Psoas muscle (tissue), 8 donors: ENCODE results near the gene C12orf43. TPM values are rescaled to one million over a fixed set of nuclear protein-coding genes. Genes with fewer than 3 reads are reported as not detected.

ENCODE experiments used
- ATAC-seq, 4 donors: fragments of 200-7000 bp; cut with Tn5 transposase; one replicate each; pipeline ENCODE4 v1.9.1; 2020; ENCODE audit warnings: moderate library complexity in 3 of 4, mild to moderate bottlenecking in 2 of 4
- DNase-seq, 2 donors: peaks; one replicate each; pipeline ENCODE4 v3.0.0-alpha.2; 2020
- H3K27ac ChIP-seq: fragments of 200-600 bp; one replicate; pipeline ENCODE4 v1.8.0; 2022
- H3K27me3 ChIP-seq, 3 donors: fragments of 200-600 bp in 1 of 3; one replicate each; pipeline versions ENCODE4 v1.6.1 to v1.8.0; 2013 to 2022; ENCODE audit warnings: low read length in 2 of 3, mild to moderate bottlenecking in 2 of 3, moderate library complexity in 1 of 3; ENCODE audit not compliant: insufficient read depth in 3 of 3
- H3K36me3 ChIP-seq, 2 donors: fragments of 200-600 bp in 1 of 2; one replicate each; pipeline versions ENCODE4 v1.6.1 to v1.8.0; 2013 to 2022; ENCODE audit warnings: low read depth in 1 of 2, mild to moderate bottlenecking in 1 of 2, moderate library complexity in 1 of 2; ENCODE audit not compliant: insufficient read depth in 1 of 2
- H3K4me1 ChIP-seq: fragments of 200-600 bp; one replicate; pipeline ENCODE4 v1.8.0; 2022
- H3K4me3 ChIP-seq: fragments of 200-600 bp; one replicate; pipeline ENCODE4 v1.8.0; 2022; ENCODE audit warnings: mild to moderate bottlenecking
- H3K9me3 ChIP-seq: fragments of 200-600 bp; one replicate; pipeline ENCODE4 v1.8.0; 2022
- CTCF ChIP-seq: fragments of 200-600 bp; IDR thresholded peaks from one replicate; pipeline ENCODE4 v1.8.0; 2022; ENCODE audit warnings: antibody characterized with exemption
- WGBS, 3 donors: extraction: QIAGEN DNeasy Blood & Tissue Kit; methylation state at CpG; one replicate each; pipeline versions ENCODE4 v1.1.6 to v1.1.7; 2013; 5-methylcytosine and 5-hydroxymethylcytosine counted together
- intact Hi-C, 2 donors: fragments of 100-400 bp; cut with DNase I; formaldehyde crosslinking; loops; one replicate each; pipeline versions ENCODE4 v1.11.0 to v1.14.2; 2022
- polyA plus RNA-seq, 3 donors: library from polyadenylated mRNA; stranded (reverse); fragments of 200-250 nt; gene quantifications; one replicate each; pipeline ENCODE4 v1.2.3, GENCODE V29; 2013
- total RNA-seq, 4 donors: library from RNA; stranded (reverse); fragmentation: NEBNext Ultra II Directional in 2 of 4; extraction: Animal tissue kit (Norgen Biotek cat#: 25700) in 2 of 4; gene quantifications; one replicate each; pipeline versions ENCODE4 v1.2.1 to v1.2.4, GENCODE V29; 2021 to 2023
- donor health status: healthy with polysubstance abuse.
- donor health status: DM: no; HTN: no; CAD: no; lungs with moderate emphysema.
- donor health status: Bipolar disorder and iron deficiency.
- donor health status: healthy.
- donor health status: DM: yes; HTN: yes; CAD: no.
- donor health status: DM: no; HTN: no; CAD: no.
- donor health status: DM: no; HTN: no; CAD: no.
- donor health status: DM: yes; HTN: yes; CAD: no.

Gene C12orf43
- total and polyA plus RNA-seq, 7 donors = 5.0 to 19.4 (median 8.0) TPM

GRCh38 chr12:121008347-121009098 is 7.8 kb downstream of the C12orf43 start:
- TF ChIP-seq CTCF = no peak
- no peaks in the 10 kb centered on the region for H3K9me3 ChIP-seq
- WGBS, 3 donors = 93 to 96% (median 95%) methylated on average over 8 of the region's 8 CpGs
- intact Hi-C loops = no loop called here
- no peak overlapping the region for H3K4me3 ChIP-seq
- no peaks in the 10 kb centered on the region for H3K27me3 ChIP-seq
- H3K27ac ChIP-seq = no peak overlapping the region
- H3K36me3 ChIP-seq = peaks cover 8 to 92% of the 10 kb centered on the region in 2 donors
- DNase-seq (no peak), ATAC-seq (no peak)
- H3K4me1 ChIP-seq = no peaks in the 10 kb centered on the region

DNA sequence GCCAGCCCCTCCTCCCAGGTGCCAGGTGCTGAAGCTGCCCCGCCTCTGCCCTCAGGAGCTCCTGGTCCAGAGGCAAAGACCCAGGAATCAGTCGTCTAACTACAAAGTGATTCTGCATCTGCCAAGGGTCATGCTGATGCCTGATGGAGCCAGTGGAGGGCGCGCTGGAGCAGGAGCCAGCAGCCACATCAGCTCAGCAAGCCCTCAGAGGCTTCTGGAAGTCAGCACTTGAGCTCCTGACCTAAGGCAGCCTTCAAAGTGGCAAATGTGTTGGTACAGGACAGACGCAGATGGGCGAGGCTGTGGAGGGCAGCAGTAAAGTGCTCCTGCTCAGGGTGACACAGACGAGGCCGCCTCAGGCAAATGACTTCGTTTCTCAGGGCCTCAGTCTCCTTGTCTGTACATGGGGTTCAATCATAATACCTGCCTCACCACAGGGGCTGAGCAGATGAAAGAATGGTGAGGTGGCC is 10.9 kb downstream of the C12orf43 start:
- intact Hi-C loops = no loop called here
- Histone ChIP-seq H3K27me3 (no peaks in the 10 kb centered on the region), H3K9me3 (no peaks in the 10 kb centered on the region), H3K27ac (no peak overlapping the region), H3K4me1 (no peaks in the 10 kb centered on the region), H3K36me3 (peaks cover 8 to 90% of the 10 kb centered on the region in 2 donors), H3K4me3 (no peak overlapping the region)
- ATAC-seq (no peak), DNase-seq (no peak)
- TF ChIP-seq CTCF = peak; percentile 25
- WGBS, 3 donors = 65 to 68% (median 67%) methylated on average over 9 of the region's 9 CpGs

GRCh38 chr12:121004253-121004815 is 12.0 kb downstream of the C12orf43 start:
- no peaks in the 10 kb centered on the region for H3K27me3 ChIP-seq
- intact Hi-C loops = no loop called here
- H3K4me1 ChIP-seq = no peaks in the 10 kb centered on the region
- TF ChIP-seq CTCF = no peak
- no peak for DNase-seq
- H3K4me3 ChIP-seq = no peak overlapping the region
- WGBS, 3 donors = 91 to 92% (median 92%) methylated on average over 16 of the region's 16 CpGs
- no peak overlapping the region for H3K27ac ChIP-seq
- ATAC-seq = peak in 1 of 4 donors; percentile 28
- peaks cover 7 to 80% of the 10 kb centered on the region in 2 donors for H3K36me3 ChIP-seq
- no peaks in the 10 kb centered on the region for H3K9me3 ChIP-seq

DNA sequence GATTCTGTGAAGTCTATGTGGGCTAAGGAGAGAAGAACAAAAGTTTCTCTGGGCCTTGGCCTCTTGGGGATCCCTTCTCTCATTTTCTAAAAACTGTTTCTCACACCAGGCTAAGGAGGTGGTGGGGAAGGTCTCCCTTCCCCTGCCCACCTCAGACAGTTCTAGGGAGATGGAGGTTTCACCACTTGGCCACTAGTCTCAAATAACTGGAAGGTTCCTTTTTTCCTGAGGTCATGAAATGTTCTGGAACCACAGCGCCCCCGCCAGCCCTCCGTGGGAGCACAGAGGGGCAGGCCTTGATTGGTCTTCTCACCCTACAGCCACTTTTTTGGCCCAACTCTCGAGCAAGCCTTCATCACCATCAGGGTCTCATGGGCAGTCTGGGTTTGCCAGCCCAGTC is 12.6 kb downstream of the C12orf43 start:
- Histone ChIP-seq H3K27me3 (no peaks in the 10 kb centered on the region), H3K36me3 (peaks cover 5 to 73% of the 10 kb centered on the region in 2 donors), H3K9me3 (no peaks in the 10 kb centered on the region), H3K4me3 (no peak overlapping the region), H3K4me1 (no peaks in the 10 kb centered on the region), H3K27ac (no peak overlapping the region)
- 86 to 89% (median 87%) methylated on average over 4 of the region's 4 CpGs for WGBS, 3 donors
- intact Hi-C loops = no loop called here
- ATAC-seq (no peak), DNase-seq (no peak)
- TF ChIP-seq CTCF = no peak
